ENCODE results near the gene KRTAP4-7. TPM values are rescaled to one million over a fixed set of nuclear protein-coding genes. Genes with fewer than 3 reads are reported as not detected.

Gene KRTAP4-7
- polyA plus RNA-seq, 3 donors: not detected

GRCh38 chr17:41133880-41134735 is 50.2 kb downstream of the KRTAP4-7 start:
- no peak for DNase-seq (ENCODE audit: extremely low read depth in 1 of 11, low read depth in 9 of 11, low spot score in 4 of 11)

Other genes with a start within 250 kb of the KRTAP4-7 start
- gene KRT12, start 216.9 kb upstream of the KRTAP4-7 start, polyA plus RNA-seq (ENCODE audit: insufficient read length in 3 of 3): not detected
- gene KRT20, start 198.9 kb upstream of the KRTAP4-7 start, polyA plus RNA-seq (ENCODE audit: insufficient read length in 3 of 3): under 1 TPM in 2 of 3 donors, not detected in 1; 0.11 to 0.19 TPM
- gene KRT23, start 146.5 kb upstream of the KRTAP4-7 start, polyA plus RNA-seq (ENCODE audit: insufficient read length in 3 of 3): 1 to 10 TPM in 1 of 3 donors, under 1 TPM in 2; 0.80 to 1.4 (median 0.94) TPM
- not detected for gene KRT39, start 117.2 kb upstream of the KRTAP4-7 start, polyA plus RNA-seq (ENCODE audit: insufficient read length in 3 of 3)
- gene KRT40, start 99.8 kb upstream of the KRTAP4-7 start, polyA plus RNA-seq (ENCODE audit: insufficient read length in 3 of 3): not detected
- not detected for gene KRTAP3-3, start 90.0 kb upstream of the KRTAP4-7 start, polyA plus RNA-seq (ENCODE audit: insufficient read length in 3 of 3)
- not detected for gene KRTAP3-2, start 84.2 kb upstream of the KRTAP4-7 start, polyA plus RNA-seq (ENCODE audit: insufficient read length in 3 of 3)
- not detected for gene KRTAP3-1, start 75.0 kb upstream of the KRTAP4-7 start, polyA plus RNA-seq (ENCODE audit: insufficient read length in 3 of 3)
- gene KRTAP1-5, start 56.9 kb upstream of the KRTAP4-7 start, polyA plus RNA-seq (ENCODE audit: insufficient read length in 3 of 3): not detected
- gene KRTAP1-4, start 54.0 kb upstream of the KRTAP4-7 start, polyA plus RNA-seq (ENCODE audit: insufficient read length in 3 of 3): not detected
- gene KRTAP1-3, start 49.3 kb upstream of the KRTAP4-7 start, polyA plus RNA-seq (ENCODE audit: insufficient read length in 3 of 3): not detected
- gene KRTAP1-1, start 42.7 kb upstream of the KRTAP4-7 start, polyA plus RNA-seq (ENCODE audit: insufficient read length in 3 of 3): not detected
- gene KRTAP2-1, start 36.8 kb upstream of the KRTAP4-7 start, polyA plus RNA-seq (ENCODE audit: insufficient read length in 3 of 3): not detected
- not detected for gene KRTAP2-2, start 28.9 kb upstream of the KRTAP4-7 start, polyA plus RNA-seq (ENCODE audit: insufficient read length in 3 of 3)
- gene KRTAP2-3, start 24.0 kb upstream of the KRTAP4-7 start, polyA plus RNA-seq (ENCODE audit: insufficient read length in 3 of 3): not detected
- gene KRTAP2-4, start 18.3 kb upstream of the KRTAP4-7 start, polyA plus RNA-seq (ENCODE audit: insufficient read length in 3 of 3): not detected
- gene KRTAP4-8, start 14.0 kb downstream of the KRTAP4-7 start, polyA plus RNA-seq (ENCODE audit: insufficient read length in 3 of 3): not detected
- not detected for gene KRTAP4-16, start 18.1 kb downstream of the KRTAP4-7 start, polyA plus RNA-seq (ENCODE audit: insufficient read length in 3 of 3)
- not detected for gene KRTAP4-9, start 21.2 kb downstream of the KRTAP4-7 start, polyA plus RNA-seq (ENCODE audit: insufficient read length in 3 of 3)
- not detected for gene KRTAP4-11, start 34.2 kb downstream of the KRTAP4-7 start, polyA plus RNA-seq (ENCODE audit: insufficient read length in 3 of 3)
- not detected for gene KRTAP4-12, start 40.0 kb downstream of the KRTAP4-7 start, polyA plus RNA-seq (ENCODE audit: insufficient read length in 3 of 3)
- not detected for gene KRTAP4-6, start 56.4 kb downstream of the KRTAP4-7 start, polyA plus RNA-seq (ENCODE audit: insufficient read length in 3 of 3)
- gene KRTAP4-5, start 65.7 kb downstream of the KRTAP4-7 start, polyA plus RNA-seq (ENCODE audit: insufficient read length in 3 of 3): not detected
- not detected for gene KRTAP4-4, start 76.6 kb downstream of the KRTAP4-7 start, polyA plus RNA-seq (ENCODE audit: insufficient read length in 3 of 3)
- not detected for gene KRTAP4-3, start 84.1 kb downstream of the KRTAP4-7 start, polyA plus RNA-seq (ENCODE audit: insufficient read length in 3 of 3)
- gene KRTAP4-2, start 94.1 kb downstream of the KRTAP4-7 start, polyA plus RNA-seq (ENCODE audit: insufficient read length in 3 of 3): not detected
- gene KRTAP4-1, start 100.8 kb downstream of the KRTAP4-7 start, polyA plus RNA-seq (ENCODE audit: insufficient read length in 3 of 3): not detected
- not detected for gene KRTAP9-1, start 105.7 kb downstream of the KRTAP4-7 start, polyA plus RNA-seq (ENCODE audit: insufficient read length in 3 of 3)
- gene KRTAP9-2, start 142.5 kb downstream of the KRTAP4-7 start, polyA plus RNA-seq (ENCODE audit: insufficient read length in 3 of 3): not detected
- gene KRTAP9-3, start 148.3 kb downstream of the KRTAP4-7 start, polyA plus RNA-seq (ENCODE audit: insufficient read length in 3 of 3): not detected
- gene KRTAP9-8, start 153.8 kb downstream of the KRTAP4-7 start, polyA plus RNA-seq (ENCODE audit: insufficient read length in 3 of 3): not detected
- gene KRTAP9-4, start 165.5 kb downstream of the KRTAP4-7 start, polyA plus RNA-seq (ENCODE audit: insufficient read length in 3 of 3): not detected
- not detected for gene KRTAP9-9, start 171.2 kb downstream of the KRTAP4-7 start, polyA plus RNA-seq (ENCODE audit: insufficient read length in 3 of 3)
- gene KRTAP9-6, start 181.2 kb downstream of the KRTAP4-7 start, polyA plus RNA-seq (ENCODE audit: insufficient read length in 3 of 3): under 1 TPM in 1 of 3 donors, not detected in 2; 0.19 TPM
- not detected for gene KRTAP9-7, start 191.5 kb downstream of the KRTAP4-7 start, polyA plus RNA-seq (ENCODE audit: insufficient read length in 3 of 3)
- not detected for gene KRTAP29-1, start 218.7 kb downstream of the KRTAP4-7 start, polyA plus RNA-seq (ENCODE audit: insufficient read length in 3 of 3)
- gene KRTAP16-1, start 225.2 kb downstream of the KRTAP4-7 start, polyA plus RNA-seq (ENCODE audit: insufficient read length in 3 of 3): not detected
- under 1 TPM in 1 of 3 donors, not detected in 2; 0.17 TPM for gene KRTAP17-1, start 231.6 kb downstream of the KRTAP4-7 start, polyA plus RNA-seq (ENCODE audit: insufficient read length in 3 of 3)